WTC11 (cell line): ENCODE results near the gene TANC1. TPM values are rescaled to one million over a fixed set of nuclear protein-coding genes. Genes with fewer than 3 reads are reported as not detected.

Experiments
- ATAC-seq: fragments of 200-7000 bp; cut with Tn5 transposase; 2 replicates; pipeline ENCODE4 v1.10.0; 2021; ENCODE audit warnings: mild to moderate bottlenecking, moderate library complexity
- CTCF ChIA-PET: fragments of 300-600 bp; sonication (Branson Sonifier 250); formaldehyde crosslinking; loops from one replicate; lab custom pipeline; 2021; ENCODE audit warnings: antibody characterized with exemption; lab: Charles Lee
- POLR2A ChIA-PET: fragments of 350-600 bp; sonication (Branson Sonifier 250); formaldehyde crosslinking; loops from one replicate; lab custom pipeline; 2021; ENCODE audit warnings: antibody characterized with exemption; lab: Charles Lee
- DNase-seq: peaks from one replicate; pipeline ENCODE4 v3.0.0; 2021; ENCODE audit warnings: low spot score
- H3K27ac Mint-ChIP-seq: 2 replicates; pipeline ENCODE4 v1.8.0; 2021; ENCODE audit warnings: mixed read lengths
- H3K27me3 Mint-ChIP-seq: 2 replicates; pipeline ENCODE4 v1.8.0; 2021; ENCODE audit warnings: low read depth, mild to moderate bottlenecking, moderate library complexity, mixed read lengths
- H3K36me3 Mint-ChIP-seq: 2 replicates; pipeline ENCODE4 v1.8.0; 2021; ENCODE audit warnings: mixed read lengths
- H3K4me1 Mint-ChIP-seq: 2 replicates; pipeline ENCODE4 v1.8.0; 2022; ENCODE audit warnings: mixed read lengths
- H3K4me3 Mint-ChIP-seq: 2 replicates; pipeline ENCODE4 v1.8.0; 2021; ENCODE audit warnings: mild to moderate bottlenecking, moderate library complexity, mixed read lengths
- H3K9me3 Mint-ChIP-seq: 2 replicates; pipeline ENCODE4 v1.8.0; 2021; ENCODE audit warnings: mixed read lengths
- AR ChIP-seq: fragments of 250-450 bp; sonication (Bioruptor Pico); IDR thresholded peaks from 2 replicates; pipeline ENCODE4 v1.9.0; 2021; ENCODE audit warnings: mild to moderate bottlenecking
- FOXP4 ChIP-seq: sonication (generic); formaldehyde crosslinking; IDR thresholded peaks from 2 replicates; pipeline ENCODE4 v1.8.0; 2022; ENCODE audit warnings: mild to moderate bottlenecking, missing genetic modification reagents
- IRF2 ChIP-seq: sonication (generic); formaldehyde crosslinking; IDR thresholded peaks from 2 replicates; pipeline ENCODE4 v1.8.0; 2022; ENCODE audit warnings: low read depth, missing genetic modification reagents, borderline replicate concordance
- MAX ChIP-seq: sonication (generic); formaldehyde crosslinking; IDR thresholded peaks from 2 replicates; pipeline ENCODE4 v1.8.0; 2022; ENCODE audit warnings: mild to moderate bottlenecking, missing genetic modification reagents
- NFATC4 ChIP-seq: fragments of 250-450 bp; sonication (Bioruptor Pico); IDR thresholded peaks from 2 replicates; pipeline ENCODE4 v1.9.0; 2021; ENCODE audit warnings: mild to moderate bottlenecking
- RELA ChIP-seq: sonication (generic); formaldehyde crosslinking; IDR thresholded peaks from 2 replicates; pipeline ENCODE4 v1.8.1; 2022; ENCODE audit warnings: missing genetic modification reagents, mild to moderate bottlenecking, borderline replicate concordance
- SMAD4 ChIP-seq: sonication (generic); formaldehyde crosslinking; IDR thresholded peaks from 2 replicates; pipeline ENCODE4 v1.8.0; 2022; ENCODE audit warnings: mild to moderate bottlenecking, missing genetic modification reagents
- SOX15 ChIP-seq: fragments of 250-450 bp; sonication (Bioruptor Pico); IDR thresholded peaks from 2 replicates; pipeline ENCODE4 v1.9.0; 2021; ENCODE audit warnings: mild to moderate bottlenecking
- TCF7 ChIP-seq: sonication (generic); formaldehyde crosslinking; IDR thresholded peaks from 2 replicates; pipeline ENCODE4 v1.8.0; 2022; ENCODE audit warnings: mild to moderate bottlenecking, low read depth, missing genetic modification reagents, moderate library complexity
- USF2 ChIP-seq: sonication (generic); formaldehyde crosslinking; IDR thresholded peaks from 2 replicates; pipeline ENCODE4 v1.8.1; 2023; ENCODE audit warnings: mild to moderate bottlenecking, missing genetic modification reagents, moderate library complexity
- ZNF138 ChIP-seq: sonication (generic); formaldehyde crosslinking; conservative IDR thresholded peaks from 2 replicates; pipeline ENCODE4 v1.8.1; 2022; ENCODE audit warnings: mild to moderate bottlenecking, moderate library complexity, missing genetic modification reagents
- ZNF532 ChIP-seq: fragments of 250-450 bp; sonication (Bioruptor Pico); IDR thresholded peaks from 2 replicates; pipeline ENCODE4 v1.9.0; 2021; ENCODE audit warnings: mild to moderate bottlenecking, borderline replicate concordance
- total RNA-seq: library from RNA; stranded (reverse); gene quantifications from 3 replicates; pipeline ENCODE4 v1.2.3, GENCODE V29; 2021
- TF ChIP-seq, protein P1 (sequence below): sonication (generic); formaldehyde crosslinking; IDR thresholded peaks from 2 replicates; pipeline ENCODE4 v1.8.0; 2023; ENCODE audit warnings: missing genetic modification reagents
- TF ChIP-seq, protein P2 (sequence below): sonication (generic); formaldehyde crosslinking; IDR thresholded peaks from 2 replicates; pipeline ENCODE4 v1.8.1; 2023; ENCODE audit warnings: mild to moderate bottlenecking, missing genetic modification reagents

The TANC1 gene
- total RNA-seq, 1 experiment from 2014 or later, result 11.6 TPM

DNA sequence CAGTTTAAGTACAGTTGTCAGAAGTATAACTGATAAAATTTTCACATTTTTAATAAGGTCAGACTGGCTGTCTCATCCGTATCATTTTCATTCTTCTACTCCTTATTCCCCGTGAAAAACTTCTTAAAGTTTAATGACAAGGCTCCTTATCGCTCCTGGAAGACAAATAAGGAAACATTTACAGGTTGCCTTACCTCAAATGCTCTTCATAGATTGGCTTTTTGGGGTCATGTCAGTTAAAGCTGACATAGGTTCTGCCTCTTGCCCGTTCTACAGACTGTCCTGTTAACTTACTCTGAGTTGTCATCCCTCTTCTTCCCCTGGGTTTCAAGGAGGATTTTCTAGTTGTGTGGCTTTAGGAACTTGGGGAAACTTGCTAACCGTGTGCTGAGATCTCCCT, 75.3 kb downstream of the TANC1 start:
- ATAC-seq (no peak), DNase-seq (no peak)
- ChIA-PET POLR2A (no interaction called here), CTCF (no interaction called here)
- H3K4me3 Mint-ChIP-seq, result no peak overlapping the region
- no peak overlapping the region for H3K27ac Mint-ChIP-seq
- H3K9me3 Mint-ChIP-seq, result peaks cover 38% of the 10 kb centered on the region
- peaks cover 37% of the 10 kb centered on the region for H3K36me3 Mint-ChIP-seq
- peaks cover 5% of the 10 kb centered on the region; the same call in 1 of the 2 replicates for H3K27me3 Mint-ChIP-seq
- peaks cover 30% of the 10 kb centered on the region for H3K4me1 Mint-ChIP-seq
- no peak for TF ChIP-seq ZNF138 (CRISPR knock-in tag)
- TF ChIP-seq USF2 (CRISPR knock-in tag), result no peak
- no peak for TF ChIP-seq AR (CRISPR knock-in tag)
- no peak for TF ChIP-seq SMAD4 (CRISPR knock-in tag)
- TF ChIP-seq MAX, result no peak
- TF ChIP-seq, protein P1, sequence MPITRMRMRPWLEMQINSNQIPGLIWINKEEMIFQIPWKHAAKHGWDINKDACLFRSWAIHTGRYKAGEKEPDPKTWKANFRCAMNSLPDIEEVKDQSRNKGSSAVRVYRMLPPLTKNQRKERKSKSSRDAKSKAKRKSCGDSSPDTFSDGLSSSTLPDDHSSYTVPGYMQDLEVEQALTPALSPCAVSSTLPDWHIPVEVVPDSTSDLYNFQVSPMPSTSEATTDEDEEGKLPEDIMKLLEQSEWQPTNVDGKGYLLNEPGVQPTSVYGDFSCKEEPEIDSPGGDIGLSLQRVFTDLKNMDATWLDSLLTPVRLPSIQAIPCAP, result no peak
- TF ChIP-seq NFATC4 (CRISPR knock-in tag), result no peak
- TF ChIP-seq IRF2 (CRISPR knock-in tag), result no peak
- no peak for TF ChIP-seq ZNF532 (CRISPR knock-in tag)
- TF ChIP-seq, protein P2, sequence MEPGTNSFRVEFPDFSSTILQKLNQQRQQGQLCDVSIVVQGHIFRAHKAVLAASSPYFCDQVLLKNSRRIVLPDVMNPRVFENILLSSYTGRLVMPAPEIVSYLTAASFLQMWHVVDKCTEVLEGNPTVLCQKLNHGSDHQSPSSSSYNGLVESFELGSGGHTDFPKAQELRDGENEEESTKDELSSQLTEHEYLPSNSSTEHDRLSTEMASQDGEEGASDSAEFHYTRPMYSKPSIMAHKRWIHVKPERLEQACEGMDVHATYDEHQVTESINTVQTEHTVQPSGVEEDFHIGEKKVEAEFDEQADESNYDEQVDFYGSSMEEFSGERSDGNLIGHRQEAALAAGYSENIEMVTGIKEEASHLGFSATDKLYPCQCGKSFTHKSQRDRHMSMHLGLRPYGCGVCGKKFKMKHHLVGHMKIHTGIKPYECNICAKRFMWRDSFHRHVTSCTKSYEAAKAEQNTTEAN (CRISPR knock-in tag), result no peak
- no peak for TF ChIP-seq TCF7 (CRISPR knock-in tag)
- no peak for TF ChIP-seq RELA
- no peak for TF ChIP-seq FOXP4 (CRISPR knock-in tag)
- TF ChIP-seq SOX15 (CRISPR knock-in tag), result no peak
